K562 (cell line): ENCODE data around the gene SHTN1.

Experiments used
- MXI1 ChIP-seq: IDR thresholded peaks from 2 replicates; pipeline ENCODE4 v1.6.1; 2011; ENCODE audit warnings: low read depth, mild to moderate bottlenecking, improper control_type of control experiment, low read length
- RFX7 ChIP-seq: fragments of 250-450 bp; sonication (Bioruptor Pico); IDR thresholded peaks from 2 replicates; pipeline ENCODE4 v1.5.1; 2021; ENCODE audit warnings: mild to moderate bottlenecking

GRCh38 chr10:117053482-117053881, 48.5 kb upstream of the SHTN1 start:
- TF ChIP-seq RFX7 (no peak), MXI1 (no peak)
